Smooth muscle cell (in vitro differentiated cells): ENCODE data around the gene HOXB7. TPM values are rescaled to one million over a fixed set of nuclear protein-coding genes. Genes with fewer than 3 reads are reported as not detected.

ENCODE experiments used
- DNase-seq: peaks from one replicate; lab custom pipeline; 2025; ENCODE audit not compliant: unreplicated experiment; lab: John Stamatoyannopoulos, UW
- H2AFZ ChIP-seq: fragments of 200-600 bp; sonication (generic); 2 replicates; pipeline ENCODE4 v1.6.0; 2016; ENCODE audit warnings: antibody characterized with exemption, low read depth, mild to moderate bottlenecking
- H3F3A ChIP-seq: fragments of 200-600 bp; sonication (generic); 2 replicates; pipeline ENCODE4 v1.6.0; 2017; ENCODE audit warnings: antibody characterized with exemption, low read depth
- H3K27ac ChIP-seq: fragments of 200-600 bp; sonication (generic); 2 replicates; pipeline ENCODE4 v1.5.1; 2016; ENCODE audit warnings: low read depth, mild to moderate bottlenecking
- H3K27me3 ChIP-seq: fragments of 200-600 bp; sonication (generic); 2 replicates; pipeline ENCODE4 v1.6.1; 2016; ENCODE audit warnings: low read depth, mild to moderate bottlenecking
- H3K36me3 ChIP-seq: fragments of 200-600 bp; sonication (generic); 2 replicates; pipeline ENCODE4 v1.5.1; 2016; ENCODE audit warnings: low read depth
- H3K4me1 ChIP-seq: fragments of 200-600 bp; sonication (generic); 2 replicates; pipeline ENCODE4 v1.5.1; 2016; ENCODE audit warnings: low read depth
- H3K4me2 ChIP-seq: fragments of 200-600 bp; sonication (generic); 2 replicates; pipeline ENCODE4 v1.6.0; 2016; ENCODE audit warnings: mild to moderate bottlenecking
- H3K4me3 ChIP-seq: fragments of 200-600 bp; sonication (generic); 2 replicates; pipeline ENCODE4 v1.5.1; 2016; ENCODE audit warnings: mild to moderate bottlenecking
- H3K79me2 ChIP-seq: fragments of 200-600 bp; sonication (generic); 2 replicates; pipeline ENCODE4 v1.6.0; 2016; ENCODE audit warnings: low read depth, mild to moderate bottlenecking
- H3K9ac ChIP-seq: fragments of 200-600 bp; sonication (generic); 2 replicates; pipeline ENCODE4 v1.6.0; 2016; ENCODE audit warnings: low read depth
- H3K9me3 ChIP-seq: fragments of 200-600 bp; sonication (generic); replicated peaks from 2 replicates; pipeline ENCODE4 v1.5.1; 2016; ENCODE audit warnings: low read depth
- H4K20me1 ChIP-seq: fragments of 200-600 bp; sonication (generic); 2 replicates; pipeline ENCODE4 v1.6.0; 2016; ENCODE audit warnings: low read depth
- WGBS: methylation state at CpG from one replicate; pipeline ENCODE4 v1.1.7; 2016; ENCODE audit warnings: low lambda C conversion rate; 5-methylcytosine and 5-hydroxymethylcytosine counted together
- polyA plus RNA-seq: library from polyadenylated mRNA; unstranded; fragments of >200 nt; fragmentation: Nextera tagmentation; extraction: Ambion mirVana; gene quantifications from 2 replicates; pipeline ENCODE4 v1.2.1, GENCODE V29; 2016
- total RNA-seq: library from RNA; depleted of rRNA; stranded (reverse); fragments of >200 nt; gene quantifications from 2 replicates; pipeline ENCODE4 v1.2.3, GENCODE V29; 2014
- TF ChIP-seq, protein P1 (sequence below): fragments of 200-600 bp; sonication (generic); IDR thresholded peaks from 2 replicates; pipeline ENCODE4 v1.5.1; 2017; ENCODE audit warnings: borderline replicate concordance, mild to moderate bottlenecking, antibody characterized with exemption; ENCODE audit not compliant: insufficient read depth, poor library complexity, severe bottlenecking

Gene HOXB7
- total and polyA plus RNA-seq, 2 experiments from 2014 or later, result 16.1 to 29.7 TPM

DNA sequence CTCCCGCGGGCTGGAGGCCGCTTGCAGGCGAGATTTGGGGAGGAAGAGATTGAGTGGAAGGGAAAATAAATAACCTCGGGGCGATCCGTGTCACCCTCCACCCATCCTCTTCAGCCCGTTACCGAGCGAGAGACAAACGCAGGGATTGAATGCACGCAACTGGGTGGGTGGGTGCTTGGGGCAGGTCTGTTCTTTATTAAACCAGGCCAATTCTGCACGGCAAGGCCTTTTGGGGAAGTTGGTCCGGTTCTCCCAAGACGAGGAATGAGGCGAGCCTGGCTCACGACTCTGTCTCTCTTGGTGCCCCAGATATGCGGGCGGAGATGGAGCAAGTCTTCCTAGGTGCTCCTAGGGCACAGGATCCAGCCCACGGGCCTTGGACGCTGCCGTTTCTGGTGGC lies 396 bp upstream of the HOXB7 start:
- Histone ChIP-seq H3K4me2 (peak overlapping the region; percentile 98), H3K4me1 (peaks cover 7% of the 10 kb centered on the region), H3K79me2 (peaks cover 71% of the 10 kb centered on the region), H3K4me3 (peak overlapping the region; percentile 69), H3K9me3 (no peaks in the 10 kb centered on the region), H3F3A (peaks cover 13% of the 10 kb centered on the region), H4K20me1 (peaks cover 4% of the 10 kb centered on the region), H2AFZ (peak overlapping the region; percentile 80), H3K27me3 (peaks cover 24% of the 10 kb centered on the region), H3K27ac (peak overlapping the region; percentile 79), H3K36me3 (no peaks in the 10 kb centered on the region), H3K9ac (peak overlapping the region; percentile 74)
- WGBS, result 2% methylated on average over 22 of the region's 22 CpGs
- TF ChIP-seq, protein P1, sequence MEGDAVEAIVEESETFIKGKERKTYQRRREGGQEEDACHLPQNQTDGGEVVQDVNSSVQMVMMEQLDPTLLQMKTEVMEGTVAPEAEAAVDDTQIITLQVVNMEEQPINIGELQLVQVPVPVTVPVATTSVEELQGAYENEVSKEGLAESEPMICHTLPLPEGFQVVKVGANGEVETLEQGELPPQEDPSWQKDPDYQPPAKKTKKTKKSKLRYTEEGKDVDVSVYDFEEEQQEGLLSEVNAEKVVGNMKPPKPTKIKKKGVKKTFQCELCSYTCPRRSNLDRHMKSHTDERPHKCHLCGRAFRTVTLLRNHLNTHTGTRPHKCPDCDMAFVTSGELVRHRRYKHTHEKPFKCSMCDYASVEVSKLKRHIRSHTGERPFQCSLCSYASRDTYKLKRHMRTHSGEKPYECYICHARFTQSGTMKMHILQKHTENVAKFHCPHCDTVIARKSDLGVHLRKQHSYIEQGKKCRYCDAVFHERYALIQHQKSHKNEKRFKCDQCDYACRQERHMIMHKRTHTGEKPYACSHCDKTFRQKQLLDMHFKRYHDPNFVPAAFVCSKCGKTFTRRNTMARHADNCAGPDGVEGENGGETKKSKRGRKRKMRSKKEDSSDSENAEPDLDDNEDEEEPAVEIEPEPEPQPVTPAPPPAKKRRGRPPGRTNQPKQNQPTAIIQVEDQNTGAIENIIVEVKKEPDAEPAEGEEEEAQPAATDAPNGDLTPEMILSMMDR, result no peak
- DNase-seq, result no peak

DNA sequence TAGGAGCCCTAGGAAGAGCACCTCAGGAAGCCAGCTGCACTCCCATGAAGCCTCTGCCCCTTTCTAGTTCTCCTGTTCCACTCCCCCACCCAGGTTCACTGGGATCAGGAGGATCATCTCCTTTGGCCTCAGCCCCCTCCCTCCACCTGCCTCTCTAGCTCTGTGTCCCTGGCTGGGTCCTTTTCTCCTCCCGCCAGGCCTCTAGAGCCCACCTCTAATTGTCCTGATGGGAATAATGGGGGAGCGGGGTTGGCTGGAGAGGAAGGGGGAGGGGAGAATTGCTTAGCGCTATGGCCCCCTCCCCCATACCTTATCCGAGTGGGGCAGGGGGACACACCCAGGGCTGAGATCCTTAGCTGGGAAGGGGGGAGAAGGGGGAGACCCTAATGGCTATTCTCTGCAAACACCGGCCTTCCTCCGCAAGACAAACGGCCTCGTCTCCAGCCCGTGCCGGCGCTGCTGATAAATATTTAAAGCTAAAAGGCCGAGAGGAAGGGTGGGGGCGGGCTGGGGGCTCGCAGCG lies 997 bp downstream of the HOXB7 start:
- Histone ChIP-seq H2AFZ (peak overlapping the region; percentile 80), H3K4me2 (peak overlapping the region; percentile 98), H3K27ac (peak overlapping the region; percentile 79), H3K9me3 (no peaks in the 10 kb centered on the region), H3K9ac (peak overlapping the region; percentile 74), H3K4me1 (peaks cover 7% of the 10 kb centered on the region), H3F3A (peaks cover 5% of the 10 kb centered on the region), H3K27me3 (peaks cover 11% of the 10 kb centered on the region), H3K36me3 (no peaks in the 10 kb centered on the region), H3K79me2 (peaks cover 69% of the 10 kb centered on the region), H3K4me3 (peak overlapping the region; percentile 69), H4K20me1 (no peaks in the 10 kb centered on the region)
- 5% methylated on average over 13 of the region's 15 CpGs for WGBS
- TF ChIP-seq, protein P1, result no peak
- DNase-seq, result no peak

DNA sequence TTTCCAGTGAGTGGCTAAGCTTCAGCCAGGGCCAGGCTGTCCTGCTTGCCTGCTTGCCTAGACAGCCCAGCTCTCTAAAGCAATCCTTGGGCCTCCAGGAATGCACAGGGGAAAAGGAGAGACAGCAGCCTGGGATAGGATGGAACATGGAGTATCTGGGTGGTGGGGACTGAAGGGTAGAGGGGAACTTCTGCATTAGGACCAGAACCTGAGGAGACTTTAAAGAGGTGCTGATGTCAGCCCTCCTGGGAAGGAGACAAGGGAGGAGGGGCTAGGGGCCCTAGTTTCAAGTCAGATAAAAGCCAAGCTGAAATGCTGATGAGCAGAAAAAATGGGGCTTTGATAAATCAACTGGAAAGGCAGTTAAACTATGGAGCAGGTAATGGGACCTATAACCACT lies 1.8 kb downstream of the HOXB7 start:
- Histone ChIP-seq H3K27ac (peak overlapping the region; percentile 79), H3F3A (peaks cover 5% of the 10 kb centered on the region), H4K20me1 (no peaks in the 10 kb centered on the region), H3K79me2 (peaks cover 71% of the 10 kb centered on the region), H3K4me3 (peak overlapping the region; percentile 69), H3K9ac (no peak overlapping the region), H3K9me3 (no peaks in the 10 kb centered on the region), H3K36me3 (no peaks in the 10 kb centered on the region), H3K4me2 (peak overlapping the region; percentile 98), H3K27me3 (peaks cover 5% of the 10 kb centered on the region), H2AFZ (no peak overlapping the region), H3K4me1 (peaks cover 7% of the 10 kb centered on the region)
- TF ChIP-seq, protein P1, result no peak
- DNase-seq, result no peak

DNA sequence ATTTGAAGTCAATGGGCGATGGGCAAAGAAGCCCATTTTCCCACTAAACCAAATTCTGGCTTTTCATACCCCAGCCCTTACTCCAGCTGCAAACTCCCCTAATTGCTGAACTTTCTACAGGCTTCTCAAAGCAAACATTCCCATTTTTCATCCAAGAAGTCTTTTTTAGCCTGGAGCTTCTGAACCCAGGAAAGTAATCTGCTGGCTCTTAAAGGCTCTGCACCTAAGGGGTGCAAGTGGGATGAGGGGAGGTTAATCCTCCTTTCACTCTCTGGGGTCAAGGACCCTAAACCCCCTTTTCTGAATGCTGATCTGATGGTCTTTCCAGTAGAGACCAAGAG lies 2.4 kb downstream of the HOXB7 start:
- Histone ChIP-seq H3K27ac (peak overlapping the region; percentile 79), H3K27me3 (no peaks in the 10 kb centered on the region)
- 84% methylated on average over 1 of the region's 1 CpG for WGBS

More for the DNA sequence above, 2.4 kb downstream of the HOXB7 start:
- H3K36me3 ChIP-seq, result no peaks in the 10 kb centered on the region
- H3K79me2 ChIP-seq, result peaks cover 71% of the 10 kb centered on the region
- no peak overlapping the region for H3K9ac ChIP-seq
- no peak overlapping the region for H2AFZ ChIP-seq
- TF ChIP-seq, protein P1, result no peak
- H3F3A ChIP-seq, result peaks cover 5% of the 10 kb centered on the region
- peak overlapping the region; percentile 69 for H3K4me3 ChIP-seq
- DNase-seq, result no peak
- peaks cover 7% of the 10 kb centered on the region for H3K4me1 ChIP-seq
- H3K4me2 ChIP-seq, result peak overlapping the region; percentile 98
- no peaks in the 10 kb centered on the region for H3K9me3 ChIP-seq
- H4K20me1 ChIP-seq, result peaks cover 2% of the 10 kb centered on the region
